Right cardiac atrium (tissue), 5 donors: Measurements from ENCODE around the gene KSR2. TPM values are rescaled to one million over a fixed set of nuclear protein-coding genes. Genes with fewer than 3 reads are reported as not detected.
A peak's percentile ranks its signal among the peaks of the same experiment; 100 is the strongest.

ENCODE experiments used
- ATAC-seq, 2 donors: fragments of 200-7000 bp; cut with Tn5 transposase; one replicate each; pipeline versions ENCODE4 v1.8.0 to v1.9.1; 2020; ENCODE audit warnings: moderate library complexity in 2 of 2, mild to moderate bottlenecking in 1 of 2
- DNase-seq, 3 donors: peaks; one replicate each; pipeline ENCODE4 v3.0.0-alpha.2; 2020
- H3K27ac ChIP-seq: one replicate; pipeline ENCODE4 v1.5.1; 2013; ENCODE audit warnings: mild to moderate bottlenecking, low read length, control low read depth, moderate library complexity
- H3K27me3 ChIP-seq: one replicate; pipeline ENCODE4 v1.6.1; 2013; ENCODE audit not compliant: control insufficient read depth, insufficient read depth
- H3K4me1 ChIP-seq: one replicate; pipeline ENCODE4 v1.6.1; 2013; ENCODE audit warnings: low read length; ENCODE audit not compliant: control insufficient read depth, insufficient read depth
- H3K4me3 ChIP-seq: one replicate; pipeline ENCODE4 v1.5.1; 2013; ENCODE audit warnings: low read length, control low read depth
- H3K9me3 ChIP-seq: one replicate; pipeline ENCODE4 v1.6.1; 2013; ENCODE audit warnings: low read length; ENCODE audit not compliant: control insufficient read depth
- WGBS: extraction: QIAGEN DNeasy Blood & Tissue Kit; methylation state at CpG from one replicate; pipeline ENCODE4 v1.1.7; 2013; 5-methylcytosine and 5-hydroxymethylcytosine counted together
- intact Hi-C, 4 donors: fragments of 100-400 bp; cut with DNase I; formaldehyde crosslinking; loops; one replicate each; pipeline versions ENCODE4 v1.11.0 to v1.14.0; 2022 to 2023
- polyA plus RNA-seq: library from polyadenylated mRNA; stranded (reverse); fragments of 200-250 nt; gene quantifications from one replicate; pipeline ENCODE4 v1.2.3, GENCODE V29; 2013
- total RNA-seq, 4 donors: library from RNA; stranded (reverse); fragmentation: NEBNext Ultra II Directional; extraction: Animal tissue kit (Norgen Biotek cat#: 25700); gene quantifications; one replicate each; pipeline ENCODE4 v1.2.1, GENCODE V29; 2021
- donor health status: healthy with polysubstance abuse.
- donor health status: DM: no; HTN: yes; CAD: no.
- donor health status: DM: no; HTN: no; CAD: no.
- donor health status: DM: no; HTN: yes; CAD: no; lungs with severe emphysema.
- donor health status: DM: yes; HTN: yes; CAD: no.

Gene KSR2
- total and polyA plus RNA-seq, 5 donors, result 0.02 to 0.37 (median 0.03) TPM

DNA sequence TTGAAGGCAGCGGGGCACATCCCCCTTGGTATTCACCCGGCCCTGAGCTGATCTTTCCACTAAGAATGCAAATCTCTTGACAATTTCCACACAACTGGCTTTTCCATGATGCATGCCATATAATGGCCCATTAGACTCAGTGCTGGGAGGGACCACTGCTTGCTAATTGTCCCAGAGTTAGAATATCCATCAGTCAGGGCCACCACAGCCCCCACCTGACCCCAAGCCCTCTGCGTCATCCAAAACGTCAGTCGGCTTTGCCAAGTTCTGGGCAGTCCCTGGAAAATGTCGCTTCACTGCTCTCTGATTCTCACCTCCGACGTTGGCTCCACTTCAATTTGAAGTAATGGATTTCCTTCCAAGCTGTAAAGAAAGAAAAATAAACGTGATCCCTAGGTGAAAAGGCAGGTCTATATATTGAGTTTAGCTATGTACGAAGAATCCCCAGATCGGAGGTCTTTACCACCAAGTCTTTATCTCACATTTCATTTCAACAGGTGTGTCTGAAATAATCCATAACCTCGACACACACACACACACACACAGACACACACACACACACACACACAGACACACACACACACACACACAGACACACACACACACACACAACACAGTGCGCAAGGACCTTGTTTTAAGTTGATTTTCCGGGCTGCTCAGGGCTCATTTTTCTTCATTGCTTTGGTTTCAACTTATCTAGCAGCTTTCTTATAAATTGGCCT lies 441.9 kb downstream of the KSR2 start:
- no peaks in the 10 kb centered on the region for H3K27me3 ChIP-seq
- ATAC-seq, result peak in 1 of 2 donors; percentile 88
- intact Hi-C loops, result no loop called here

DNA sequence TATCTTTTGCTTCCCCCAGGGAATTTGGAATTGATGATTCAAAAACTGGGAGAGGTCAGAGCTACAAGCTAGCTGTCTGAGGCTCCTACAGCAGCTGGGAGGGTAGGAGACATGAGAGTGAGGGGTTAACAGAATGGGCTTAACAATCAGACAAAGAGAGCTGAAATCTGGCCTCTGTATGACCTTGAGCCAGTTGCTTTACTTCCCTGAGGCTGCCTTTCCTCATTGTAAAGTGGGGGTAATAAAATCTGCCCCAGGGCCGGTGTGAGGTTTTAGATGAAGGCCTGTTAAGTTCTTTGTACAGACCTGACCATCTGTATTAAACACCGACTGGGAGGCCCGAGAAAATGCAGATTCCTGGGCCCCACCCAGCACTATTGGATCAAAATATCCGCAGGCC lies 443.0 kb downstream of the KSR2 start:
- DNase-seq (no peak), ATAC-seq (no peak)
- WGBS, result 65% methylated on average over 4 of the region's 4 CpGs
- H3K4me3 ChIP-seq, result no peak overlapping the region
- H3K27ac ChIP-seq, result no peak overlapping the region
- H3K4me1 ChIP-seq, result no peaks in the 10 kb centered on the region
- H3K27me3 ChIP-seq, result no peaks in the 10 kb centered on the region
- intact Hi-C loops, result no loop called here
- no peaks in the 10 kb centered on the region for H3K9me3 ChIP-seq

More for the DNA sequence above, 441.9 kb downstream of the KSR2 start:
- no peak overlapping the region for H3K27ac ChIP-seq
- no peak overlapping the region for H3K4me3 ChIP-seq
- 32% methylated on average over 14 of the region's 14 CpGs for WGBS
- DNase-seq, result peak in 1 of 3 donors; percentile 15
- H3K4me1 ChIP-seq, result no peaks in the 10 kb centered on the region
- no peaks in the 10 kb centered on the region for H3K9me3 ChIP-seq

DNA sequence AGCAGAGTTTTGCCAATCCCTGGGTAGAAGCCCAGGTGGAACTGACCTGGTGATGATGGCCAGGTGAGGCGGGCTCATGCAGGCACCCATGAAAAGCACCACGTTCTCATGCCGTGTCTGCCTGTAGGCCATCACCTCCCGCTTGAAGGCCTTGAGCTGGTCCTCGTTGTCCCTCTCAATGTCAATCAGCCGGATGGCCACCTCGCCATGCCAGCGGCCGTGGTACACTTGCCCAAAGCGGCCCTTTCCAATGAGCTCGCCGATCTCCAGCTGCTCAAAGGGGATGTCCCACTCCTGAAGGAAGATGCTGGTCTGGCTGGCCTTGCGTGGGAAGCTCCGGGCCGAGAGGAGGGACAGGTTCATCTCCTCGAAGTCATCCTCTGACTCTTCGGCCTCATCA lies 444.0 kb downstream of the KSR2 start:
- Histone ChIP-seq H3K27ac (no peak overlapping the region), H3K27me3 (no peaks in the 10 kb centered on the region), H3K4me3 (no peak overlapping the region), H3K4me1 (peaks cover 5% of the 10 kb centered on the region), H3K9me3 (no peaks in the 10 kb centered on the region)
- WGBS, result 94% methylated on average over 17 of the region's 17 CpGs
- DNase-seq (no peak), ATAC-seq (no peak)
- intact Hi-C loops, result no loop called here

DNA sequence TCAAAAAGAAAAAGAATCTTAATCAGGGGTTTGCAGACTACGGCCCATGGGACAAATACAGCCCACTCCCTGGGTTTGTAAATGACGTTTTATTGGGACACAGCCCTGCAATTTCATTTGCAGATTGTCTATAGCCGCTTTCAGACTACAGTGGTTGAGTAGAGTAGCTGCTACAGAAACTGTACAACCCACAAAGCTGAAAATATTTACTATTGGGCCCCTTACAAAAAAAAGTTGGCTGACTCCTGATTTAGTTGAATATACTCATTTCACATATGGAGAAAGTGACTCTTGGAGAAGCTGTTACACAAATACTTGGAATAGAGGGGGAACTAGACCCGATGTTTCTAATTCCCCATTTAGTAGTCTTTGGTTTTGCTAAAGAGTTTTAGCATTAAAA lies 444.8 kb downstream of the KSR2 start:
- no peak for DNase-seq

DNA sequence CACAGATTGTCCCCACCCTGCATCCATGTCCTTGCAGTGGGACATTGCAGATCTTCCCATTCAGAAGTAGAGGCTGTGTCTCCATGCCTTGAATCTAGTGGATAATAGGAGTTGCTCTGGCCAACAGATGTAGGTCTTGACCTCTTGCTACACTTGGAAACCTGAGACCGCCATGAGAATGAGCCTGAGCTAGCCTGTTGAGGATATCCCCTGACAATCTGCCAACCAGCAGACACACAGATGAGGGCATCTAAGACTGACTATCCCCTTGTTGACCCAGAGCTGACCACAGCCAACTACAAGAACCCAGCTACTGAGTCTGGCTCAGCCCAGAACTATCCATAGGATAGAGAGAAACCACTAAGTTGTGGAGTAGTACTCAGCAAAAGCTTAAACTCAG lies 446.2 kb downstream of the KSR2 start:
- intact Hi-C loops, result no loop called here
- WGBS, result 77% methylated on average over 1 of the region's 1 CpG
- Histone ChIP-seq H3K9me3 (no peaks in the 10 kb centered on the region), H3K4me3 (no peak overlapping the region), H3K27ac (no peak overlapping the region), H3K27me3 (no peaks in the 10 kb centered on the region), H3K4me1 (peaks cover 8% of the 10 kb centered on the region)
- ATAC-seq (no peak), DNase-seq (no peak)

More for the DNA sequence above, 444.8 kb downstream of the KSR2 start:
- Histone ChIP-seq H3K27ac (no peak overlapping the region), H3K27me3 (no peaks in the 10 kb centered on the region), H3K4me3 (no peak overlapping the region), H3K4me1 (peaks cover 5% of the 10 kb centered on the region), H3K9me3 (no peaks in the 10 kb centered on the region)
- 72% methylated on average over 4 of the region's 4 CpGs for WGBS
- intact Hi-C loops, result no loop called here
- ATAC-seq, result no peak

DNA sequence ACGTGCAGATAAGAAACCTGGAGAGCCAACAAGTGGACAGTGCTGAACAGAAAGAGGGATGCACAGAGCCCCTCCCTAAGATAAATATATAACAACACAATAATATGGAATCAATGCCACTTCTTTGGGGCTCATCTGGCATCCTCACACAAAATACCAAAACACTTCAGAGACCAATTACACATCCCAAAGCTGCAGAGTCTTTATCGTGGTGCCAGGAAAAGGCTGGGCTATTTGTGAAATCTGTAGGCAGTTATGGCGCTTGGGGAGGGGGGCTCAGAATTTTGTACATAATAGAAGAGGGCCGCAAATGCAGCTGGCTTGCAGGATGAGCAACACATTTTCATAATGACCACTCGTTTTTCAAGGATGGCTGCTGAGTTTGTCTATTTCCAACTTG lies 446.9 kb downstream of the KSR2 start:
- WGBS, result 64% methylated on average over 5 of the region's 5 CpGs
- H3K4me3 ChIP-seq, result no peak overlapping the region
- no peak for ATAC-seq
- no peaks in the 10 kb centered on the region for H3K9me3 ChIP-seq
- H3K27me3 ChIP-seq, result no peaks in the 10 kb centered on the region
- intact Hi-C loops, result no loop called here
- no peak for DNase-seq
- no peak overlapping the region for H3K27ac ChIP-seq
- peaks cover 8% of the 10 kb centered on the region for H3K4me1 ChIP-seq

DNA sequence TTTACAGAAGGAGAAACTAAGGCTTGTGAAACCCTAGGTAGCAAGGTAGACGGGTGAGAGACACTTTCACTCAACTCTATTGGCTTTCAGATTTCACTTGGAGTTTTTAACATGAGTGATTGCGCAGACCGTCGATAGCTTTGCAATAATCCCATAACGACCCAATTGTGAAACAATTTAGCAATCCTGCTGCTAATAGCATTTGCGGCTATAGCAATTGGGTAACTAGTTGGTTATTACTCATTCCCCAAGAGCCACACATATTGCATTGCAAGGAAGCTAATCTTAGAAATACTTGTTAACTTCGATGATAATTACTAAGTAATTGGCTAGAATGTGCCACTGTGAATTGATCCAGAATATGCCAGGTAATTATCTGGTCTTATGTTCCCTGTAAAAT lies 447.4 kb downstream of the KSR2 start:
- Histone ChIP-seq H3K4me3 (no peak overlapping the region), H3K9me3 (no peaks in the 10 kb centered on the region), H3K4me1 (peaks cover 8% of the 10 kb centered on the region), H3K27me3 (no peaks in the 10 kb centered on the region), H3K27ac (no peak overlapping the region)
- no peak for ATAC-seq
- 66% methylated on average over 7 of the region's 7 CpGs for WGBS
- intact Hi-C loops, result no loop called here
- no peak for DNase-seq

DNA sequence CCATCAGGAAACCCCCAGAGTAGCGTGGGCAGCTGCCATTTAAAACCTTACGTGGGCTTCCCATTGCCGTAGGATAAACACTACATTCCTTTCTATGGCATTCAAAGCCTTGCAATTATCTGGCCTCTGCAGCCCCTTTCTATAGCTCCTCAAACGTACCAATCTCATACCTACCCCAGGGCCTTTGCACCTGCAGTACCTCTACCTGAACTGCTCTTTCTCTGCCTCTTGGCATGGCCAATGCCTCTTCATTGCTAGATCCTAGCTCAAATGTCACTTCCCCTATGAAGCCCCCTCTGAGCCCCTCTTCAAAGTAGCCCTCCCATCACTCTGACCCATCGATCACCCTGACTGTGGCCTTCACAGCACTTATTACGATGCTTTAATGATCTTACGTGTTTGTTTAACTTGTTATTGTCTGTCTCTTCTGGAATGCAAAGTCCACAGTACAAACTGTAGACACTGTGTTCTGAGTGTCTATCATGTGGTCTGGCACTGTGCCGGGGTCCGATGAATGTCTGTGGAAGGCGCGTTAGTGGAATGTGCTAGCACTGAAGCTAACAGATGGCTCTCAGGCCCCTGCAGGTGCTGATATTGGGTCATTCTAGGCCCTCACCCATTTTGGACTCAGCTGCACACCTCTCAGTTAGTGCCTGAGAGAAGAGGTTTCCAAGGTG lies 450.1 kb downstream of the KSR2 start:
- no peaks in the 10 kb centered on the region for H3K27me3 ChIP-seq
- H3K27ac ChIP-seq, result peak overlapping the region; percentile 55
- 64% methylated on average over 11 of the region's 11 CpGs for WGBS
- peaks cover 8% of the 10 kb centered on the region for H3K4me1 ChIP-seq
- H3K9me3 ChIP-seq, result no peaks in the 10 kb centered on the region
- DNase-seq (peak; percentile 54 to 87 (median 74)), ATAC-seq (peak; percentile 76 to 82)
- no peak overlapping the region for H3K4me3 ChIP-seq
- intact Hi-C loops, result no loop called here

DNA sequence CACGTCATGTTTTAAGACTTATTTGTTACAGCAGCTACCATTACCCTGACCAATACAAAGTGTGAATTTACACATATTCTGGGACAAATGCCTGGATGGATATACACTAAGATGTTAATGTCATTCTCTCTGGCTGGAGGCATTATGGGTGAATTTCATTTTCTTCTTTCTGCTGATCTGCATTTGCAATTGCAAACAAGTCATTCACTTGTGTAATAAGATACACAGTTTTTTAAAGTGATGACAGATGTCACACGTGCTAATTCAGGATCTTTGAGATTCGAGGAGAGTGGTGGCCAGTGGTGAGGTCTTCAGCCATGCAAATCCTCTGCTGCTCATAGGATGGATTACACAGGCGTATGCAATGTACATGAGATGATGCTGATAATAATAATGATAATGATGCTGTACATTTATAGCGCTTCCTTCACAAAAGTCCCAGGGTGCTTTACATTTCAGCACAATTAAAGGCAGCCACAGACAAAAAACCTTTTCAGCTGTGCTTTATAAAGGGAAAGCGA lies 451.5 kb downstream of the KSR2 start:
- H3K4me3 ChIP-seq, result no peak overlapping the region
- peaks cover 11% of the 10 kb centered on the region for H3K4me1 ChIP-seq
- H3K9me3 ChIP-seq, result no peaks in the 10 kb centered on the region
- H3K27me3 ChIP-seq, result no peaks in the 10 kb centered on the region
- DNase-seq (no peak), ATAC-seq (no peak)
- intact Hi-C loops, result no loop called here
- 65% methylated on average over 6 of the region's 6 CpGs for WGBS
- no peak overlapping the region for H3K27ac ChIP-seq

DNA sequence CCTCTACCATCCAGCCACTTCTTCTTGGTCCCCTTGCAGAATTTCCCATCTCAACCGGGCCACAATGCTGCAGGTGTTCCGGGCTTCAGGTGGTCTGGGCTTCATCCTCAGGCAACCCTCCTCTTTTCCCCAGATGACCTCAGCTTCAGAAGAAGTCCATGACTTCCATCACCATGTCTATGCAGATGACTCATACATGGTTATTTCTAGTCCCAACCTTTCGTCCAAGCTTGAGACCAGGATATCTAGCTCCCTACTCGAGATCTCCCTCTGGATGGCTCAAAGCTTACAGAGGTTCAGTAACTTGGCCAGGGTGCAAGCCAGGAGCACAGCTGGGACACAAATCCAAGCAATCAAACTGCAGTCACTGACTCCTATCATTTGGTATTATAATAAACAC lies 452.8 kb downstream of the KSR2 start:
- no peak overlapping the region for H3K27ac ChIP-seq
- WGBS, result 59% methylated on average over 4 of the region's 4 CpGs

DNA sequence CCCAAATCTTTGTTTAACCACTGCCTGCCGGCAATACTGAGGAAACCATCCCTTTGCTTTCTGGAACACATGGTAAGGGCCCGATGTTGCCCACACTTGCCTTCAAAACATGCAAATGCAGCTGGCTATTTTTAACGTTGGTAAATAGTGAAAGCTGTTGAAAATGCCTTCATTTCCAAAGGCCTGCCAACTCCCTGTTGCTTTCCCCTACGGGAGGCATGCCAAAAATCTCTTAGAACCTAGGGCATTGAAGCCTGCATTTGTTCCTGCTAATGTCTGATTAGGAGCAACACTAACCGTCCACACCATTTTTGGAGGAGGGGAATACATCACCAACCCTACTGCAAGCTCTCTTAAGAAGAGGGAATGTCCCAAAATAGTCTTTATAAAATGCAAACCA lies 454.8 kb downstream of the KSR2 start:
- no peaks in the 10 kb centered on the region for H3K27me3 ChIP-seq
- H3K9me3 ChIP-seq, result no peaks in the 10 kb centered on the region
- WGBS, result 23% methylated on average over 5 of the region's 5 CpGs
- H3K4me3 ChIP-seq, result no peak overlapping the region
- H3K4me1 ChIP-seq, result peaks cover 5% of the 10 kb centered on the region
- ATAC-seq (peak; percentile 58 to 70), DNase-seq (no peak)
- intact Hi-C loops, result no loop called here
- H3K27ac ChIP-seq, result peak overlapping the region; percentile 77

More for the DNA sequence above, 452.8 kb downstream of the KSR2 start:
- H3K9me3 ChIP-seq, result no peaks in the 10 kb centered on the region
- ATAC-seq, result no peak
- H3K4me3 ChIP-seq, result no peak overlapping the region
- no peaks in the 10 kb centered on the region for H3K27me3 ChIP-seq
- H3K4me1 ChIP-seq, result peaks cover 11% of the 10 kb centered on the region
- intact Hi-C loops, result no loop called here
- no peak for DNase-seq
